H4 (cell line): ENCODE results near the gene CNDP2. TPM values are rescaled to one million over a fixed set of nuclear protein-coding genes. Genes with fewer than 3 reads are reported as not detected.

Experiments used
- DNase-seq: peaks from one replicate; pipeline ENCODE4 v3.0.0-alpha.2; 2015; ENCODE audit warnings: low spot score
- total RNA-seq: library from RNA; depleted of rRNA; stranded (reverse); fragments of >200 nt; shearing (Covaris generic); gene quantifications from 2 replicates; pipeline ENCODE4 v1.2.3, GENCODE V29; 2014; rRNA removed

The CNDP2 gene
- total RNA-seq, 1 experiment from 2014 or later, result 57.3 TPM

DNA sequence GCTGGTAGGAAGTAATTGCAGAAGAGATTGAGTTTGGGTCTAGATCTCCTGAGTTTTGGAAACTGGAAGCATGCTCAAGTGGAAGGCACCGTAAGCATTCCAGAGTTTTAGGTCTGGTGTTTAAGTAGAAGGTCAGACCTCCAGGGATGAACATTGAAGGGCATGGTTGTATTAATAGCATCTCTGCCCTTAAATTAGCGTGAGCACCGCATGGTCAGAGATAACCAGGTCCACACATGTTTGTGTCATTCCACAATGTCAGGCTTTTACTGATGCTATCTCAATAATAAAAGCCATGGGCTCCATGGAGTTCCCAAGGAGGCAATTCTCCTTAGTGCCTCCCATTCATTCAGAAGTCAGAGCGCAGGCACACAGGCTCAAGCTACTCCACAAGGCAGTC, 73.2 kb downstream of the CNDP2 start:
- no peak for DNase-seq

GRCh38 chr18:74570266-74570665, 74.1 kb downstream of the CNDP2 start:
- no peak for DNase-seq

GRCh38 chr18:74571895-74572680, 75.9 kb downstream of the CNDP2 start:
- no peak for DNase-seq

DNA sequence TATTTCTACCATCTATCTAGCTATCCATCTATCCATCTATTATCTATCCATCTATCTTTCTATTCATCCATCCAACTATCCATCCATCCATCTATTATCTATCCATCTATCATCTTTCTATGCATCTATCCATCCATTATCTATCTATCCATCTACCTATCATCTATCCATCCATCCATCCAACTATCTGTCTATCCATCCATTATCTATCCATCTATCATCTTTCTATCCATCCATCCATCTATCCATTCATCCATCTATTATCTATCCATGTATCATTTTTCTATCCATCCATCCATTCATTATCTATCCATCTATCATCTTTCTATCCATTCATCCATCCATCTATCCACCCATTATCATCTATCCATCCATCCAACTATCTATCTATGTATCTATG, 76.9 kb downstream of the CNDP2 start:
- no peak for DNase-seq

Other genes with a start within 250 kb of the CNDP2 start
- gene CYB5A, start 204.4 kb upstream of the CNDP2 start, total RNA-seq, result 8.6 and 10.6 TPM in 2 replicates
- not detected in 2 replicates for gene C18orf63, start 180.5 kb upstream of the CNDP2 start, total RNA-seq
- gene DIPK1C, start 39.1 kb upstream of the CNDP2 start, total RNA-seq, result 1.6 TPM in 1 of 2 replicates, not detected in the other
- not detected in 2 replicates for gene CNDP1, start 38.1 kb downstream of the CNDP2 start, total RNA-seq
- 3.5 and 5.6 TPM in 2 replicates for gene ZNF407, start 101.5 kb downstream of the CNDP2 start, total RNA-seq